ENCODE measurements around the gene CCDC3.
"Not testable (repeated sequence)": the region's sequence is repeated elsewhere in the genome, so short reads cannot be mapped to it uniquely, and the experiment has no call there.

Gene CCDC3

GRCh38 chr10:13001041-13001886, at the start of gene CCDC3:
Gene CCDC3, minus strand, starts transcription at chr10:13001713. Its CDS starts 143 bp downstream, at chr10:13001570.
- no peak for DNase-seq

- no peak for DNase-seq
These were observed 49.7 kb upstream of the CCDC3 start for GRCh38 chr10:13051126-13051694.

DNA sequence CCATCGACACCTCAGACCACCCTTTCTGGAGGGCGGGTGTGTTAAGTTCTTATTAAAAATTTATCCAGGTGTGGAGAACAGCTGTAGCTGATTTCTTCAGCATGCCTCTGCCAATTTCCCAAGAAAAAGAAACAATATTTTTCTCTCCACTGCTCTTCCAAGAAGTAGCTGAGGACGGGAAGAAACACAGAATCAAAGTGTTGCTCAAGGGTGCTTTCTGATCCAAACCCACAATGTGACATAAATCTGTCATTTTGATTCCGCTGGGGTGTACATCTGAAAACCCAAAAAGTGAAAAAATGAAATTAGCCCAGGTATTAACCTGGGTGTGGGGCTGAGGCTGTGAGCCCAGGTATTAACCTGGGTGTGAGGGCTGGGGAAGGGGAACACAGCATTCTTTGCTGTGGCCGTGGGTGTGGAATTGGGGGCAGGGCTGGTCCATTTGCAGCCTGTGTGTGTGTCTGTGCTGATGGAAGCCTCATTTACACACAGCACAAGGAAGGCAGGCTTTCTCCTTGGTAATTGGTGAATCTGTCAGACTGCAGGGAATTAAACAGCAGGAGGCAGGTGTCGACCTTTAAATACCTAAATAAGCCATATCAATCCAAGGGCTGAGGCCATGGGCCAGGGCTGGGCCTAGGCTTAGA, 48.4 kb upstream of the CCDC3 start:
- no peak for DNase-seq

DNA sequence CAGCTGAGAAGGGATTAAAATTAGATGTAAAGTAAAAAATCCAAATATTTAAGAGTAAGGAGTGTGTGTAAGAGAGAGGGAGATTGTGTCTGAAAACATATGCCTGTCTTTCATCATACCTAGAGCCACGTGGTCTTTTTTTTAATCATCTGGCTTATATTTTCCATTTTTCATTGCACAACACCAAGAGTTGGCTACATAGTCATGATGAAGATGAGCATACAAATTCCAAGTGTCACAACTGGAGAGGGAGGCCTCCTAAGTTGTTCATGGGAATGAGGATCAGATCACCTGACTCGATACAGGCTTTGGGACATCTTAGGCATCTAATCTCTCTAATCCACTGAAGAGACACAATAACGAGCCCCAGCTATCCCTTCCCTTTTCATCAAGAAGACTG, 47.2 kb upstream of the CCDC3 start:
- no peak for DNase-seq

DNA sequence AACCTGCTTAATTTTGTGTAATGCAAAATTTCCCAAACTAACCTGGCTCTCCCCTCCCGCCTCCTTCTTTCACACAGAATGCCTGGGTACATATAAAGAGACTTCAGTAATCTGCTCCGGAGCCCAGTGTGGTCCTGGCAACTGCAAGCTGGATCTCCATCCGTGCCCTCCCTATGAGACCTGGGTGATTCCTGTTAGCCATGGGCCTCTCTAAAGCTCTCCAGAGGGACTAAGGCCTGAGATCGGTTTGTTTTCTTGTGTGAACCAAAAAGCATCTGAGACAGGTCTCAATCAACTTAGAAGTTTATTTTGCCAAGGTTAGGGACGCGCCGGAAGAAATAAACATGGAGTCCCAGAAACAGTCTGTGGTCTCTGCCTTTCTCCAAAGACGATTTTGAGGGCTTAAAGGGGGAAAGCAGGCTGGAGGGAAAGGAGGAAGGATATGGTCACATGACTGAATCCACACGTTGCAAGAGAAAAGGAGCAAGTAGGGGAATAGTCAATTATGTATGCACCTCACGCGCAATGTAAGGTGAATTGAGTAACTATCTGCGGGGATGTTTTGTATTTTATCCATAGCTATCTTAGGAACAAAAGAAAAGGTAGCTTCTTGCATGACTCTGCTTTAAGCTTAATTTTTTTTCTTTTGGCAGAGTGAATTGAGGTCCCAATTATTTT, 46.2 kb upstream of the CCDC3 start:
- DNase-seq: no peak

GRCh38 chr10:13046851-13047528, 45.5 kb upstream of the CCDC3 start:
- no peak for DNase-seq

DNA sequence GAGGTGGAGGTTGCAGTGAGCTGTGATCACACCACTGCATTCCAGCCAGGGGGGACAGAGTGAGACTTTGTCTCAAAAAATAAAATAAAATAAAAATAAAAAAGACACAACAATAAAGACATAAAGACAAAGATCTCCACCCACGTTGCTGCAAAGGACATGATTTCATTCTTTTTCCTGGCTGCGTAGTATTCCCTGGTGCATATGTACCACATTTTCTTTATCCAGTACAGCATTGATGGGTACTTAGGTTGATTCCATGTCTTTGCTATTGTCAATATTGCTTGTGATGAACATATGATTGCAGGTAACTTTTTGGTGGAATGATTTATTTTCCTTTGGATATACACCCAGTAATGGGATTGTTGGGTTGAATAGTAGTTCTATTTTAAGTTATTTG, 42.0 kb upstream of the CCDC3 start:
- no peak for DNase-seq

GRCh38 chr10:13039761-13040160, 38.2 kb upstream of the CCDC3 start:
- DNase-seq: no peak

GRCh38 chr10:13038391-13038790, 36.9 kb upstream of the CCDC3 start:
- no peak for DNase-seq

DNA sequence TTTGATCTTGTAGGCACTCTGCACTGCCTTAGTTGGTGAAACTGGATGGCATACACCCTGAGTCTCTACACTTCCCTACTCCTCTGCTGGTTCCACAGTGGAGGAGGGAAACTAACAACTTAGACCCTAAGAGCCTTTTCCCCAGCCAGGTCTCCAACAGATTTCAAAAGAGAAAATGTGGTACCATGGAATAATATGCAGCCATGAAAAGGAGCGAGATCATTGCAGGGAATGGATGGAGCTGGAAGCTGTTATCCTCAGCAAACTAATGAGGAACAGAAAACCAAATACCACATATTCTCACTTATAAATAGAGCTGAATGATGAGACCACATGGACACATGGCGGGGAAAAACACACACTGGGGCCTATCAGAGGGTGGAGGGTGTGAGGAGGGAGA, 36.3 kb upstream of the CCDC3 start:
- no peak for DNase-seq

DNA sequence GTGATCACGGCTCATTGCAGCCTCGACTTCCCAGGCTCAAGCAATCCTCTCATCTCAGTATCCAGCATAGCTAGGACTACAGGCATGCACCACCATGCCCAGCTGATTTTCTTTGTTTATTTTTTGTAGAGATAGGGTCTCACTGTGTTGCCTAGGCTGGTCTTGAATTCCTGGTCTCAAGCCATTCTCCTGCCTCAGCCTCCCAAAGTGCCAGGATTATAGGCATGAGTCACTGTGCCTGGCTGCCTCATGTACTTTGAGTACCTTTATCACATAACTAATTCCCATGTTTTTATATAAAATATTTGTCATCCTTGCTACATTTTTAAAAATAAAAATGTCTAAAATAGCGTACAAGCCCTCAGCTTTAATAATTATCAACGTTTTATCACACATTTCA, 35.3 kb upstream of the CCDC3 start:
- no peak for DNase-seq

GRCh38 chr10:13035731-13036130, 34.2 kb upstream of the CCDC3 start:
- not testable (repeated sequence) for DNase-seq

GRCh38 chr10:13026873-13027272, 25.4 kb upstream of the CCDC3 start:
- no peak for DNase-seq

DNA sequence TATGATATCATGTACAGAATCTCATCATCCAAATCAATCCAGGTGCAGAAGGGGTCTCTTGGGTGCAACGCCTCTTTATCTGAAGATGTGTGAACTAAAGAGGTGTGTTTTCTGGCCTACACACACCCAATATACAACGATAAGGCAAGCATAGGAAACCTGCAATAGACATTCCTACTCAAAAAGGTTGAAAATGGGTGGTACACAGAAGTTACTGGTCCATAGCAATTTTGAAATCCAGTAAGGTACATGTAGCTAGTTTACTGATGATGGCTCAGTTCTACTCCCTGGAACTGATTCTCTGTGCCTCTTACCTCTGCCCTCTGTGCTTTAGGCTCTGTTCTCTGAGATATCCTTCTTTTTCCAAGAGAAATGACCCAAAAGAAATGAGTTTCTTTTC, 22.2 kb upstream of the CCDC3 start:
- DNase-seq: no peak

- DNase-seq: no peak
These were observed 17.8 kb upstream of the CCDC3 start for GRCh38 chr10:13019280-13019679.

DNA sequence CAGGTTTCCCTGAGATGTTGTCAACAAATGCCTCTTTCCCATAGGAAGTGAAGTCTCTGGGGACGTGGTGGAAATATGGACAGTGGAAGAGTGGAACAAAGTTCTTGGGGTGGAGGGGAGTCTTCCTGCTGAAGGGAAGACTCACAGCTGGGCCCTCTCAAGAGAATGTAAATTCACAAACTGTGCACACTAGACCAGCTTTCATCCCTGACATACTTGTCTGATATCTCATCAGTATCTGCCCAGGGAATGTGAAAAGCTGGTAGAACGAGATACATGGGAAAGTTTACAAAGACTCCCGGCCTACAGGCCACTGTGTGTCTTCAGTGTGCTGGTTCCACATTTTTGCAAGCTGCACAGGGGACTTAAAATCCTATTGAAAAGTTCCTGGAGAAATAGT, 16.7 kb upstream of the CCDC3 start:
- DNase-seq: no peak

- no peak for DNase-seq
These were observed 15.4 kb upstream of the CCDC3 start for GRCh38 chr10:13016886-13017285.

GRCh38 chr10:13016426-13016825, 14.9 kb upstream of the CCDC3 start:
- DNase-seq: no peak

- DNase-seq: no peak
These were observed 4.5 kb upstream of the CCDC3 start for GRCh38 chr10:13006037-13006436.

DNA sequence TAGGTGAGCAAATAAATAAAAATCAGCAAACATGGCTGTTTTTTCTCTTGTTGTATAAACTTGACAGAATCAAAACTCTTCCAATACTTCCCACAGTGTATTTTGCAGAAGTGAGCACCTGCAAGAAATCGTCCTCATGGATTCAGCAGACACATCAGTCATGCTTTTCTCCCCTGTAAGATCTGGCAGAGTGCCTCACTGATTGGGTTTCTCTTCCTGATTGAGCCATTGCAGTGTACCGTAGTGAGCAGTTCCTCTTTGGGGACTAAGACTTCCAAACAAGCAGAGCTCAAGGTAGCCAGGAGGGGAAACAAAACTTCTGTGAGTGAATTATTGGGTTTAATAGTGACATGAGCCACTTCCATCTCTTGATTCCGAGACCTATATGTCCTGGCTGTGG, 2.2 kb upstream of the CCDC3 start:
- DNase-seq: no peak

GRCh38 chr10:13003004-13003403, 1.5 kb upstream of the CCDC3 start:
- no peak for DNase-seq

DNA sequence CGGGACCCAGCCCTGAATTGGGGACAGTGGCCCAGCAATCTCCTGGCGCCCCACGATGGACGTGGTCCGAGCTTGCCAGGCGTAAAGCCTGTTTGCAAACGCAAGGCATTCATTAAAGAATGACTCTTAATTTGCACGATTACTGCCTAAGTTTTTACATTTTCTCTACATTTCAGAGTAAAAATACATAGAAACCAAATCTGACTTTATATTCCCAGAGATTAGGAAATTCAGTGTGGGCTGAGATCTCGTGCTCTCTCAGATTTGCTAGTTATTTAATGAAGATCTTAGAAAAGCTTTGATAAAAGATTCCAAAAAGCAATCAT, 337 bp upstream of the CCDC3 start:
- DNase-seq: no peak

DNA sequence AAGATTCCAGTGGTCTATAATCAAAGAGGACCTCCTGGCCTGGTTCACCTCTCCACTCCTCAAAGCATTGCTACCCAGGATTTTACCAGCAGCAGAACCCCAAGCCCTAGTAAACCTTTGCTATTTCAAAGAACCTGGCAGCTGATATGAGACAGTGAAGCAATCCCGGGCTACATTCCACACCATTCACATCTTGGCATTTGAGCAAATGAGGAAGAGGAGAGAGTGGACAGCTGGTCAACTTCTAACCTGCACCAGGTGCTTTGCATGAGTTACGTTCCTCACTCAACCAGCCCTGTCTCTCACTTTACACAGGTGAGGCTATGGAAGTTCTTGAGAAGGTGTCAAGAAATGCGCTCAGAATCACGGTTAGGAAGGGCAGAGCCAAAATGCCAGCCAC, 1.1 kb downstream of the CCDC3 start:
- DNase-seq: no peak
